ENCODE measurements around the gene BLOC1S4. TPM values are rescaled to one million over a fixed set of nuclear protein-coding genes. Genes with fewer than 3 reads are reported as not detected.

The BLOC1S4 gene
- polyA plus RNA-seq, 1 of the 3 experiments (the other 2 are of a cell fraction): 22.1 TPM

DNA sequence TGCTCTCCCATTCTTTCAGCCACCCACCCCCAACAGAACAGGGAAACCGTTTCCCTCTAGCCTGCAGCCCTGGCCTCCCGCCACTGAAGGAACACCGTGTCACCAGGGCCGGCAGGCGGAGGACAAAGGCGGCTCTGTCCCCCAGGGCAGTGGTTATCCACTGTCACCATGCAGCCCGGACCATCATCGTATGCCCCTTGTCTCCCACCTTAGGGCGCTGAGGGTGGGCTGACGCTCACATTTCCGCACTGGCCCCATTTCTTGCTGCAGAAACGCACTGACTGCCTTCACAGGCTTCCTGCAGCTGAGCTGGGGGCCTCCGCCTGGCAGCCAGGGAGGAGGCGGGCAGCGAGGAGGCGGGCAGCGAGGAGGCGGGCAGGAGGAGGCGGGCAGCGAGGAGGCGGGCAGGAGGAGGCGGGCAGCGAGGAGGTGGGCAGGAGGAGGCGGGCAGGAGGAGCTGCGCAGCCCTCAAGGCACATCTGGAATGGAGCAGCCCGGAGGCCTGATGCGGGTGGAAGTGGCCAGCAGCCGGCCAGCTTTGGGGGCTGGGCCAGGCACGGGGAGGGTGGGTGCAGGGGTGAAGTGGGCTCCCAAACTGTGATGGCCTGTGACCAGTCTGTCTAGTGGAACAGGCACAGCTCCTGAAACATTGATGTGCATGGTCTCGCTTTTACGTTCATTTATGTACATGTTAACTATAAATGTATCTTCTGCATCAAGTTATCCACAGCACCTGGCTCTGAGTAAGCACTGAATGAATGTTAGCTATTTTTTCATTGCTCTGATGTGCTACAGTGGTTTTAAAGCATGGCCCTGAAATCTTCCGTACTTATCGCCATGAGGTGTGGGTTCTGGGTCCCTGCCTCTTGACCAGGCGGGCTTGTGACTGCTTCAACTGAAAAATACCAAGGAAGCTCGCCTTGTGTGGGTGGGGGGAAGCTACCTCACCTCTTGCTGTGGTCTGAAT lies 46.0 kb downstream of the BLOC1S4 start:
- Histone ChIP-seq H3K9me2 (no peaks in the 10 kb centered on the region), H3K4me1 (ENCODE audit: control insufficient read depth in 1 of 2, insufficient read depth in 2 of 2, low read depth in 1 of 2, low read length in 1 of 2) (peaks cover 0 to 14% of the 10 kb centered on the region in 2 experiments; a peak in 1 of 4 replicates), H2AFZ (ENCODE audit: low read depth) (no peak overlapping the region), H3K4me3 (ENCODE audit: low read depth in 2 of 2, low read length in 1 of 2) (no peak overlapping the region; a peak in 1 of 4 replicates), H3K27me3 (ENCODE audit: insufficient read depth) (no peaks in the 10 kb centered on the region), H3K27ac (ENCODE audit: low read depth in 2 of 2, low read length in 1 of 2) (peak overlapping the region in 1 of 2 experiments; percentile 48; a peak in 1 of 4 replicates), H3K9ac (no peak overlapping the region), H3K9me3 (no peaks in the 10 kb centered on the region), H3K4me2 (0 out of 2 replicates have a peak overlapping the region, but pooled peaks have one; percentile 11), H3K79me2 (ENCODE audit: insufficient read depth) (no peaks in the 10 kb centered on the region), H3F3A (replicated peaks; ENCODE audit: insufficient read depth) (no peaks in the 10 kb centered on the region), H3K36me3 (replicated peaks in 1 of 2; ENCODE audit: control insufficient read depth in 1 of 2, insufficient read depth in 2 of 2, low read length in 1 of 2) (no peaks in the 10 kb centered on the region), H4K20me1 (ENCODE audit: insufficient read depth) (no peaks in the 10 kb centered on the region)
- CTCF ChIA-PET: interaction anchor here (0.6 to 2.1 kb wide), 11 partner anchors 9 to 309 kb away, joined by 3 to 7 read pairs (median 4); partner anchors contain the start of gene KIAA0232
- POLR2A ChIA-PET: interaction anchor here (0.6 kb wide), 1 partner anchor 1169 kb away, joined by 4 read pairs; no protein-coding TSS in a partner anchor
- whole genome bisulfite sequencing (ENCODE audit: low lambda C conversion rate): 56% methylated on average over 34 of the region's 35 CpGs
- TF ChIP-seq FOSL2 (IDR thresholded peaks at IDR 0.05; ENCODE audit: borderline replicate concordance, low read depth): no peak
- TF ChIP-seq FOXJ3 (CRISPR knock-in tag; IDR thresholded peaks at IDR 0.05): peak; percentile 46; the same call in 1 of the 2 replicates
- peak; percentile 84 for DNase-seq

DNA sequence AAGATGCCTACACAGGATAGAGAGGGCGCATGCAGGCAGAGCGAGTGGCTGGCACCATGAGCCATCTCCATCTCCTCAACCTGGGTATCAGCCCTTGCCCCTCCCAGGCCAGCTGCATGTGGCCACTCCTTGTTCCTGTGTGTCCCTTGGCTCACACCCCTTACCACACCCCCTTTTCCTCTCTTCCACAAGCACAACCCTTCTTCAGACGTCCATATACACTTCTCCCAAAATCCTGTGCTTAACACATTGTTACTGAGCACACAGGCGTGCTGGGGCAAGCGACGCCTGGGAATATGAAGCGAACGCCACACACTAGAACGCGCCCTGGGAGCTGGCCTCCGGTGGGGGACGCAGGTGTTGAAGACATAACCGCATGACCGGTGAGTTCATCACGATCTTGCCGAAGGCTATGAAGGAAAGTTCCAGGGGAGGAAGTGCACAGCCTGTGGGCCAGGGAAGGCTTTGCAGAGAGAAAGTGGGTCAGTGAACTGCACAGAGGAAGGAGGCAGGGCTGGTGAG lies 47.4 kb downstream of the BLOC1S4 start:
- Histone ChIP-seq H3K79me2 (ENCODE audit: insufficient read depth) (no peaks in the 10 kb centered on the region), H3K27me3 (ENCODE audit: insufficient read depth) (no peaks in the 10 kb centered on the region), H3K36me3 (replicated peaks in 1 of 2; ENCODE audit: control insufficient read depth in 1 of 2, insufficient read depth in 2 of 2, low read length in 1 of 2) (no peaks in the 10 kb centered on the region), H3K9ac (no peak overlapping the region), H3K4me3 (ENCODE audit: low read depth in 2 of 2, low read length in 1 of 2) (no peak overlapping the region), H3F3A (replicated peaks; ENCODE audit: insufficient read depth) (no peaks in the 10 kb centered on the region), H2AFZ (ENCODE audit: low read depth) (no peak overlapping the region), H4K20me1 (ENCODE audit: insufficient read depth) (no peaks in the 10 kb centered on the region), H3K4me2 (no peak overlapping the region), H3K9me3 (no peaks in the 10 kb centered on the region), H3K27ac (ENCODE audit: low read depth in 2 of 2, low read length in 1 of 2) (no peak overlapping the region), H3K4me1 (ENCODE audit: control insufficient read depth in 1 of 2, insufficient read depth in 2 of 2, low read depth in 1 of 2, low read length in 1 of 2) (peaks cover 0 to 14% of the 10 kb centered on the region in 2 experiments; a peak in 1 of 4 replicates), H3K9me2 (no peaks in the 10 kb centered on the region)
- ChIA-PET POLR2A (no interaction called here), CTCF (interaction anchor here (2.0 to 2.1 kb wide), 2 partner anchors 14 to 211 kb away, joined by 5 to 7 read pairs; no protein-coding TSS in a partner anchor)
- no peak for DNase-seq
- TF ChIP-seq, protein P1, sequence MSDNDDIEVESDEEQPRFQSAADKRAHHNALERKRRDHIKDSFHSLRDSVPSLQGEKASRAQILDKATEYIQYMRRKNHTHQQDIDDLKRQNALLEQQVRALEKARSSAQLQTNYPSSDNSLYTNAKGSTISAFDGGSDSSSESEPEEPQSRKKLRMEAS (IDR thresholded peaks at IDR 0.05; ENCODE audit: low read depth): no peak
- no peak for TF ChIP-seq TAF1 (IDR thresholded peaks at IDR 0.05; ENCODE audit: borderline replicate concordance, low read depth, low read length)
- TF ChIP-seq, protein P2, sequence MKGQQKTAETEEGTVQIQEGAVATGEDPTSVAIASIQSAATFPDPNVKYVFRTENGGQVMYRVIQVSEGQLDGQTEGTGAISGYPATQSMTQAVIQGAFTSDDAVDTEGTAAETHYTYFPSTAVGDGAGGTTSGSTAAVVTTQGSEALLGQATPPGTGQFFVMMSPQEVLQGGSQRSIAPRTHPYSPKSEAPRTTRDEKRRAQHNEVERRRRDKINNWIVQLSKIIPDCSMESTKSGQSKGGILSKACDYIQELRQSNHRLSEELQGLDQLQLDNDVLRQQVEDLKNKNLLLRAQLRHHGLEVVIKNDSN (IDR thresholded peaks at IDR 0.05; ENCODE audit: borderline replicate concordance, low read depth): no peak
- 86% methylated on average over 16 of the region's 16 CpGs for WGBS (ENCODE audit: low lambda C conversion rate)

DNA sequence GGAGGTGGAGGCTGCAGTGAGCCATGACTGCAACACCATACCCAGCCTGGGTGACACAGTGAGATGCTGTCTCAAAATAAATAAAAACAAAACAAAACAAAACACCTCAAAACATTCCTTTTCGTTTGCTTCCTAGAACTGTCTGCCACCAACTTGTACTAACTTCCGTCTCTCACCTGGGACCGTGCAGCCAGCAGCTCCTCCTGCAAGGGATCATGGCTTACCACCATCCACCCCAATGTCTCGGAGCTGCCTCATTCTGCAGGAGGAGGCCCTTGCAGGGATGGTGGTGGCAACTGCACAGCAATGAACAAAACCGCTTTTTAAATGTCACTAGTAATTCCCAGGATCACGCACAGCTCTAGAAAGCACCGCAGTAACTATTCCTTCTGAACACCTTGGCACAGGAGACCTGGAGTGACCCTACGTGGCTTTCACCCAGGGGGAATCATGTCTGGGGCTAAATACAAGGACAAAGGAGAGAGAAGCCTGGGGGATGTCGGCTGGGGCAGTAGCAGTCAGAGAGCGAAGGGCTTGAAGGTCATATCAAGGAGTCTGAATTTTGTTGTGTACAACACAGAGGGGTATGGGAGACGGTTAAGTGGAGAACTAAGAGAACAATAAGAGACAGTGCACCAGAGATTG lies 49.1 kb downstream of the BLOC1S4 start:
- peaks cover 0 to 14% of the 10 kb centered on the region in 2 experiments; a peak in 1 of 4 replicates for H3K4me1 ChIP-seq (ENCODE audit: control insufficient read depth in 1 of 2, insufficient read depth in 2 of 2, low read depth in 1 of 2, low read length in 1 of 2)
- TF ChIP-seq RCOR1 (IDR thresholded peaks at IDR 0.05; ENCODE audit: low read length) (no peak), ELF1 (IDR thresholded peaks at IDR 0.05) (no peak), GABPA (IDR thresholded peaks at IDR 0.05; ENCODE audit: low read depth) (no peak), SMC3 (IDR thresholded peaks at IDR 0.05; ENCODE audit: low read depth, low read length) (no peak), FOXM1 (IDR thresholded peaks at IDR 0.05; ENCODE audit: low read depth) (no peak), RFX5 (IDR thresholded peaks at IDR 0.05; ENCODE audit: low read length) (no peak)
- TF ChIP-seq, protein P1 (IDR thresholded peaks at IDR 0.05; ENCODE audit: low read depth): no peak
- TF ChIP-seq, protein P3, sequence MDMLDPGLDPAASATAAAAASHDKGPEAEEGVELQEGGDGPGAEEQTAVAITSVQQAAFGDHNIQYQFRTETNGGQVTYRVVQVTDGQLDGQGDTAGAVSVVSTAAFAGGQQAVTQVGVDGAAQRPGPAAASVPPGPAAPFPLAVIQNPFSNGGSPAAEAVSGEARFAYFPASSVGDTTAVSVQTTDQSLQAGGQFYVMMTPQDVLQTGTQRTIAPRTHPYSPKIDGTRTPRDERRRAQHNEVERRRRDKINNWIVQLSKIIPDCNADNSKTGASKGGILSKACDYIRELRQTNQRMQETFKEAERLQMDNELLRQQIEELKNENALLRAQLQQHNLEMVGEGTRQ (IDR thresholded peaks at IDR 0.05; ENCODE audit: borderline replicate concordance, low read depth, low read length): no peak
- H3K9me3 ChIP-seq: no peaks in the 10 kb centered on the region
- H3K9me2 ChIP-seq: no peaks in the 10 kb centered on the region
- ChIA-PET POLR2A (no interaction called here), CTCF (no interaction called here)
- H3K4me3 ChIP-seq (ENCODE audit: low read depth in 2 of 2, low read length in 1 of 2): no peak overlapping the region
- no peaks in the 10 kb centered on the region for H3F3A ChIP-seq (replicated peaks; ENCODE audit: insufficient read depth)
- no peaks in the 10 kb centered on the region for H3K36me3 ChIP-seq (replicated peaks in 1 of 2; ENCODE audit: control insufficient read depth in 1 of 2, insufficient read depth in 2 of 2, low read length in 1 of 2)
- no peak overlapping the region for H3K27ac ChIP-seq (ENCODE audit: low read depth in 2 of 2, low read length in 1 of 2)
- no peaks in the 10 kb centered on the region for H3K79me2 ChIP-seq (ENCODE audit: insufficient read depth)
- H3K4me2 ChIP-seq: no peak overlapping the region
- H4K20me1 ChIP-seq (ENCODE audit: insufficient read depth): no peaks in the 10 kb centered on the region
- no peak overlapping the region for H2AFZ ChIP-seq (ENCODE audit: low read depth)
- no peak overlapping the region for H3K9ac ChIP-seq
- WGBS (ENCODE audit: low lambda C conversion rate): 71% methylated on average over 11 of the region's 11 CpGs
- no peaks in the 10 kb centered on the region for H3K27me3 ChIP-seq (ENCODE audit: insufficient read depth)
- DNase-seq: no peak
